Nephron progenitor cell (in vitro differentiated cells): ENCODE data around the gene COL25A1.
A peak's percentile ranks its signal among the peaks of the same experiment; 100 is the strongest.

Experiments
- DNase-seq: peaks from one replicate; pipeline ENCODE4 v3.0.0; 2021
- H3K27ac Mint-ChIP-seq: 2 replicates; pipeline ENCODE4 v1.8.0; 2021; ENCODE audit warnings: mild to moderate bottlenecking, moderate library complexity, mixed read lengths
- H3K27me3 Mint-ChIP-seq: 2 replicates; pipeline ENCODE4 v1.8.0; 2021; ENCODE audit warnings: mild to moderate bottlenecking, low read depth, mixed read lengths; ENCODE audit not compliant: poor library complexity
- H3K36me3 Mint-ChIP-seq: 2 replicates; pipeline ENCODE4 v1.8.0; 2021; ENCODE audit warnings: low read depth, mixed read lengths
- H3K4me1 Mint-ChIP-seq: 2 replicates; pipeline ENCODE4 v1.8.0; 2021; ENCODE audit warnings: mixed read lengths
- H3K4me3 Mint-ChIP-seq: 2 replicates; pipeline ENCODE4 v1.8.0; 2021; ENCODE audit warnings: mild to moderate bottlenecking, moderate library complexity, mixed read lengths
- H3K9me3 Mint-ChIP-seq: 2 replicates; pipeline ENCODE4 v1.8.0; 2021; ENCODE audit warnings: mild to moderate bottlenecking, moderate library complexity, mixed read lengths
- TF ChIP-seq, protein P1 (sequence below): fragments of 200-600 bp; sonication (generic); IDR thresholded peaks from 2 replicates; pipeline ENCODE4 v1.5.0; 2021; ENCODE audit warnings: antibody characterized with exemption

The COL25A1 gene

DNA sequence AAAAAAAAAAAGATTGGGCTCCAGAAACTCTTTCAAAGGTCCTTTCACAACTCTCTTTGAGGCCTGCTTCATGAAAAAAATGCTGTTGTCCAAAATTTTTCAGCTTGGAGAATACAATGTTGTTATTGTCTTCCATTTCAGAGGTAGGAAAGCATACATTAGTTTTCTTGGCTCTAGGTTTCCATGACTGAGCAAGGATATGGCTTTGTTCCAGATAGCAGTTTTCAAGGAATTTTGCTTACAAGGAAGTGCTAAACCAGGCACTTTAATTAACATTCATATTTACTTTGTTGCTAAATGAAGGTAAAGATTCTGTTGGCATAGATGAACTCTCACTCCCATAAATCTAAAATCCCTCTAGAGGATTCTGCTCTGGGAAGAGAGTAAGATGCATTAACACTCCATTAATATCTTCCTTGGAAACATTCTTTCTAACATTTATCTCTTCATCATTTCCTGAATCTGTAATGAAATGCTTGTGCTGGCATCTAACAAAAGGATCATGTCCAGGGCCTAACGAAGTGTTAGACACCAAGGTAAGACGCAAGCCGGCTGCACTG lies 118.4 kb downstream of the COL25A1 start:
- H3K9me3 Mint-ChIP-seq: peaks cover 7% of the 10 kb centered on the region
- H3K36me3 Mint-ChIP-seq: no peaks in the 10 kb centered on the region
- TF ChIP-seq, protein P1, sequence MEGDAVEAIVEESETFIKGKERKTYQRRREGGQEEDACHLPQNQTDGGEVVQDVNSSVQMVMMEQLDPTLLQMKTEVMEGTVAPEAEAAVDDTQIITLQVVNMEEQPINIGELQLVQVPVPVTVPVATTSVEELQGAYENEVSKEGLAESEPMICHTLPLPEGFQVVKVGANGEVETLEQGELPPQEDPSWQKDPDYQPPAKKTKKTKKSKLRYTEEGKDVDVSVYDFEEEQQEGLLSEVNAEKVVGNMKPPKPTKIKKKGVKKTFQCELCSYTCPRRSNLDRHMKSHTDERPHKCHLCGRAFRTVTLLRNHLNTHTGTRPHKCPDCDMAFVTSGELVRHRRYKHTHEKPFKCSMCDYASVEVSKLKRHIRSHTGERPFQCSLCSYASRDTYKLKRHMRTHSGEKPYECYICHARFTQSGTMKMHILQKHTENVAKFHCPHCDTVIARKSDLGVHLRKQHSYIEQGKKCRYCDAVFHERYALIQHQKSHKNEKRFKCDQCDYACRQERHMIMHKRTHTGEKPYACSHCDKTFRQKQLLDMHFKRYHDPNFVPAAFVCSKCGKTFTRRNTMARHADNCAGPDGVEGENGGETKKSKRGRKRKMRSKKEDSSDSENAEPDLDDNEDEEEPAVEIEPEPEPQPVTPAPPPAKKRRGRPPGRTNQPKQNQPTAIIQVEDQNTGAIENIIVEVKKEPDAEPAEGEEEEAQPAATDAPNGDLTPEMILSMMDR: no peak
- no peaks in the 10 kb centered on the region for H3K27me3 Mint-ChIP-seq
- DNase-seq: no peak
- no peak overlapping the region for H3K4me3 Mint-ChIP-seq
- peaks cover 10% of the 10 kb centered on the region for H3K4me1 Mint-ChIP-seq
- H3K27ac Mint-ChIP-seq: no peak overlapping the region

DNA sequence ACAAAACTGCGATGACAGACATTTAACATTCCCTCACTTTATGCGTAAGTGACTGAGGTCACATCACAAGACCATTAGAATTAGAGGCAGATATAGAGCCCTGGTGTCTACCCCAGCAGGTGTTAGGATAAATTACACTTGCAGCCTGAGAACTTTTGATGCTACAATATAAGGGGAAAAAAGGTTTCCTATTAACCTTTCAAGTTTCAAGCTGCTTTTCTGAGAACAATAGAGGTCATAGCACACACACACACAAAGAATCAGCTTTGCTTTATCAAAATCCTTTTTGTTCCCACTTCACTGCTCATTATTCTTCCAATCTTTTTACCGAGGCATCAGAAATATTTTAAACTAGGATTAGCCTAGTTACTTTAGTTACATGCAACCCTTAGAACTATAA lies 119.8 kb downstream of the COL25A1 start:
- Mint-ChIP-seq H3K4me3 (no peak overlapping the region), H3K36me3 (no peaks in the 10 kb centered on the region), H3K27me3 (no peaks in the 10 kb centered on the region), H3K4me1 (peaks cover 13% of the 10 kb centered on the region), H3K27ac (no peak overlapping the region), H3K9me3 (peaks cover 7% of the 10 kb centered on the region)
- TF ChIP-seq, protein P1: no peak
- DNase-seq: no peak

DNA sequence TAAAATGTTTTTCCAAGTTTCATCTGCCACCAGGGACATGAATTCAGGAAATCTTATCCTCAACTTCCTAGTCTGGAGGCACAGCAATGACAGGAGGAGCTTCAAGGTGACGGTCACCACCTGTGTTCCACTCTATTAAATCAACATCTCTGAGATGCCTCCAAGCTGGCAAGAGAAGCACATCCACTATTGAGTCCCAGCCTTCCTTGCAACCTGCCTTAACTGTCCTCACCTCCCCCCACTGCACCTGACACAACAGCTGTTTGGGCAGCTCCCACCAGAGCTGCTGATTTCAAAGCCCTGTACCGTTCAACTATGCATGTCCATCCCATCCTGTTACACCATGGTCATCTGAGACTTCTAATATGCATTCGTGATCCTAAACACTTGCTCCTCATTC lies 123.4 kb downstream of the COL25A1 start:
- Mint-ChIP-seq H3K9me3 (no peaks in the 10 kb centered on the region), H3K4me3 (no peak overlapping the region), H3K4me1 (peaks cover 25% of the 10 kb centered on the region), H3K36me3 (no peaks in the 10 kb centered on the region), H3K27ac (peak overlapping the region; percentile 89), H3K27me3 (no peaks in the 10 kb centered on the region)
- no peak for DNase-seq
- TF ChIP-seq, protein P1: no peak

DNA sequence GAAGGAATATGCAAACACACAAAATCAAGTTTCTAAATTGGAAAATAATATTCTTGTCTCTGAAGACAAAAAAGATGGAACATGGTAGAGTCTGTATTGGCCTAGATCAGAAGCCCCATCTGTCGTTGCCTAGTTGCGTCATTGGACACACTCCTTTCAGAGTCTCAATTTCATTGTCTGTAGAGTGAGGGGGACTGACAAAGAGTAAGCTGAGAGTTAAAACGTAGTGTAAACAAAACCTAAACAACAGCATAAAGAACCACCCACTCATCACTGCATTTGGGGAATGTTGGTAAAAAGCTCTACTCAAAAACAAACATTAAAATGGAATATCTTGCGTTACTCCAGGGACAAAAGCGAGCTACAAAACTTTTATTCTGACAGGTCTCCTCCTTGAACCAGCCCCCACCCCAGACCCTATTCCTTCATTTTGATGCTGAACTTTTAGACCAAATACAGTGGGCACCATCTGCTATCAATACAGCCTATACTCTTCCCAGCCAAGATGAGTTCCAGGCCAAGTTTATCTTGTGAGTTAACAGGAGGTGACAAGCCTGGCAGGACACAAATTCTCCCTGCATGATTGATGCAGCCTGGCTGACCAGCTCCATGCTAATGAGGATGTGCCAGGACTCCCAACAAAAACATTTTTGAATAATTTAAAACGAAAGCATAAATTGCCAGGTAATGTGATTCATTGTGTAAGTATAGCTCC lies 125.2 kb downstream of the COL25A1 start:
- no peak for DNase-seq
- Mint-ChIP-seq H3K9me3 (no peaks in the 10 kb centered on the region), H3K36me3 (no peaks in the 10 kb centered on the region), H3K4me1 (peaks cover 25% of the 10 kb centered on the region), H3K27me3 (no peaks in the 10 kb centered on the region), H3K4me3 (no peak overlapping the region), H3K27ac (peak overlapping the region; percentile 70)
- TF ChIP-seq, protein P1: no peak

DNA sequence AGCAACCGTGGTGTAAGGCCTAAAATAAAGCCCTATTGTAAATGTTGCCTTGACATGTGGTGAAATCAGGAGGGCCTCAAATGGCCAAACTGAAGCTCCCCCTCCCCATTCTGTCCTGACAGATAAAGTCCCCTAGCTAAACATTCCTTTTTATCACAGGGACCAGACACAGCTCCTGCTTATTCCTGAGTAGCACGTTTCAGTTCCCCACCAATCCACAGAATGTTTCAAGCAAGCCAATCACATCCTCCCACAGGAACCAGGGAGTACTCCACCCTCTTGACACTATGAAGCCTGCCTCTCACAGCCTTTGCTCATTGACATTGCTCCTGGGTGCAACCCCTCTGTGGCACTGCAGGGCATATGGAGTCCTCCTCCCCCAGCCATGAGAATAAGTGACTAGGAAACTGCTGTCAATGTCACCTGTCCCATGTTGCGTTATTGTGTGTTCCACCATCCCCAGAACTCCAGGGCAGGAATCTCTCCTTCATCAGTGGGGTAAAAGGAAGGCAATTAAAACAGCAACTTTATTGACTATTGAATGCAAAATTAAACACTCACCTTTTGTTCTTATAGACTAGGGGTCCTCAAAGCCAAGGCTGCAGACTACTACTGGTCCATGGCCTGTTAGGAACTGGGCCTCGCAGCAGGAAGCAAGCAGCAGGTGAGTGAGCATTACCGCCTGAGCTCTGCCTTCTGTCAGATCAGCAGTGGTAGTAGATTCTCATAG lies 128.1 kb downstream of the COL25A1 start:
- peaks cover 23% of the 10 kb centered on the region for H3K4me1 Mint-ChIP-seq
- no peaks in the 10 kb centered on the region for H3K9me3 Mint-ChIP-seq
- DNase-seq: no peak
- H3K4me3 Mint-ChIP-seq: no peak overlapping the region
- no peaks in the 10 kb centered on the region for H3K36me3 Mint-ChIP-seq
- TF ChIP-seq, protein P1: no peak
- H3K27me3 Mint-ChIP-seq: no peaks in the 10 kb centered on the region
- no peak overlapping the region for H3K27ac Mint-ChIP-seq
